ENCODE measurements around the gene C16orf96.

- TF ChIP-seq CTCF (conservative IDR thresholded peaks at IDR 0.05) (no peak), ZFX (IDR thresholded peaks at IDR 0.05) (no peak)
Observed at GRCh38 chr16:4623593-4623992, 67.5 kb downstream of the C16orf96 start.

All from C4-2B (cell line).